Measurements from ENCODE around the gene LPP. TPM values are rescaled to one million over a fixed set of nuclear protein-coding genes. Genes with fewer than 3 reads are reported as not detected.
A peak's percentile ranks its signal among the peaks of the same experiment; 100 is the strongest.

Gene LPP
- total RNA-seq, 1 experiment from 2014 or later = 54.0 TPM

DNA sequence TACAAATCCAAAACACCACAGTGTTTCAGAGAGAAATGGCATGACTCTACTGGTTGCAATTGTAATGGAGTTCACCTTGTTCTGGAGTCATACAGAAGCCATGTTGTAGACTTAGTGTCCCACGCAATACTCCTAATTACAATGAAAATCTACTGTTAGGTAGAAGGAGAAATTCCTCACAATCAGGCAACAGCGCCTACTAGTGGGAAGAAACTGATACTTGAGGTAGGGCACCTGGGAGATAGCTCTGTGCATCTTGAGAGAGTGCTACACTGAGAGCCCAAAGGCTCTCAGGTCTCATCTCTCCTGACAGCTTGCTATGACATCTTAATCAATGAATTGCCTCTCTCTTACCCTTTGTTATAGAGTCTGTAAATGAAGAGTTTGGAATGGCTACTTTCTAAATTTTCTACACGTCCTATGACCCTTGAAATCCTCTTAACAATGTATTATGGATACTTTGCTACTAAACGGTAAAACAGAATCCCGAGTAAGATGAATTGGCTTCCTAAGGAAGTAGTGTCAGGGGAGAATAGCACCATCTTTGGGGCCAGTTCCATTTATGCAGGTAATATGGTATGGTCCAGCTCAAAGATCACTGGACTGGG is 595.2 kb downstream of the LPP start:
- Histone ChIP-seq H2AFZ (ENCODE audit: low read depth, low read length, poor library complexity, severe bottlenecking) (no peak overlapping the region), H3K4me1 (ENCODE audit: control insufficient read depth in 1 of 2, insufficient read depth in 2 of 2, low read length in 2 of 2) (no peaks in the 10 kb centered on the region), H4K20me1 (ENCODE audit: insufficient read depth) (no peaks in the 10 kb centered on the region), H3K36me3 (ENCODE audit: control insufficient read depth in 1 of 2, insufficient read depth in 2 of 2, low read length in 2 of 2) (no peaks in the 10 kb centered on the region), H3K9ac (ENCODE audit: low read length) (no peak overlapping the region), H3K9me2 (ENCODE audit: insufficient read depth) (no peaks in the 10 kb centered on the region), H3K79me2 (ENCODE audit: insufficient read depth, low read length) (no peaks in the 10 kb centered on the region), H3K9me3 (ENCODE audit: control insufficient read depth in 1 of 2, insufficient read depth in 1 of 2, low read depth in 1 of 2, low read length in 2 of 2) (no peaks in the 10 kb centered on the region), H3K27me3 (ENCODE audit: insufficient read depth, low read length) (no peaks in the 10 kb centered on the region), H3K27ac (ENCODE audit: low read depth, low read length) (no peak overlapping the region), H3K4me2 (ENCODE audit: low read length) (no peak overlapping the region), H3K4me3 (replicated peaks in 1 of 2; ENCODE audit: low read depth in 1 of 2, low read length in 2 of 2) (no peak overlapping the region)
- CTCF ChIA-PET = interaction anchor here (0.6 to 1.3 kb wide), 6 partner anchors 9 to 1011 kb away, joined by 4 to 5 read pairs (median 4); no protein-coding TSS in a partner anchor
- intact Hi-C loops (cut with micrococcal nuclease) = loop anchor here (2.0 to 5.0 kb wide), 2 partner anchors 206 to 1007 kb away; no protein-coding TSS in a partner anchor
- POLR2A ChIA-PET = no interaction called here
- DNase-seq (ENCODE audit: low read depth, low spot score) = peak; percentile 15
- RAD21 ChIA-PET (ENCODE audit: low non-redundant PET in 1 of 2, low total read pairs in 2 of 2, uncharacterized antibody in 2 of 2, unreplicated experiment in 2 of 2) = no interaction called here
- no TSS peak for BruUV-seq (replicated peaks)
- TF ChIP-seq RAD21 (IDR thresholded peaks at IDR 0.05; ENCODE audit: low read depth) (peak; percentile 59), SRF (IDR thresholded peaks at IDR 0.05; ENCODE audit: low read depth) (no peak), CBX3 (IDR thresholded peaks at IDR 0.05; ENCODE audit: low read depth) (0 out of 2 replicates have a peak, but pooled peaks have one; percentile 27)
- TF ChIP-seq, protein P1, sequence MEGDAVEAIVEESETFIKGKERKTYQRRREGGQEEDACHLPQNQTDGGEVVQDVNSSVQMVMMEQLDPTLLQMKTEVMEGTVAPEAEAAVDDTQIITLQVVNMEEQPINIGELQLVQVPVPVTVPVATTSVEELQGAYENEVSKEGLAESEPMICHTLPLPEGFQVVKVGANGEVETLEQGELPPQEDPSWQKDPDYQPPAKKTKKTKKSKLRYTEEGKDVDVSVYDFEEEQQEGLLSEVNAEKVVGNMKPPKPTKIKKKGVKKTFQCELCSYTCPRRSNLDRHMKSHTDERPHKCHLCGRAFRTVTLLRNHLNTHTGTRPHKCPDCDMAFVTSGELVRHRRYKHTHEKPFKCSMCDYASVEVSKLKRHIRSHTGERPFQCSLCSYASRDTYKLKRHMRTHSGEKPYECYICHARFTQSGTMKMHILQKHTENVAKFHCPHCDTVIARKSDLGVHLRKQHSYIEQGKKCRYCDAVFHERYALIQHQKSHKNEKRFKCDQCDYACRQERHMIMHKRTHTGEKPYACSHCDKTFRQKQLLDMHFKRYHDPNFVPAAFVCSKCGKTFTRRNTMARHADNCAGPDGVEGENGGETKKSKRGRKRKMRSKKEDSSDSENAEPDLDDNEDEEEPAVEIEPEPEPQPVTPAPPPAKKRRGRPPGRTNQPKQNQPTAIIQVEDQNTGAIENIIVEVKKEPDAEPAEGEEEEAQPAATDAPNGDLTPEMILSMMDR (IDR thresholded peaks at IDR 0.05 in 2 of 3, conservative IDR thresholded peaks at IDR 0.05 in 1 of 3; ENCODE audit: borderline replicate concordance in 1 of 3, insufficient read depth in 1 of 3, low read depth in 2 of 3, low read length in 2 of 3) = peak; percentile 34 to 90 (median 75); a peak in 5 of 6 replicates
- ATAC-seq = peak; percentile 85

DNA sequence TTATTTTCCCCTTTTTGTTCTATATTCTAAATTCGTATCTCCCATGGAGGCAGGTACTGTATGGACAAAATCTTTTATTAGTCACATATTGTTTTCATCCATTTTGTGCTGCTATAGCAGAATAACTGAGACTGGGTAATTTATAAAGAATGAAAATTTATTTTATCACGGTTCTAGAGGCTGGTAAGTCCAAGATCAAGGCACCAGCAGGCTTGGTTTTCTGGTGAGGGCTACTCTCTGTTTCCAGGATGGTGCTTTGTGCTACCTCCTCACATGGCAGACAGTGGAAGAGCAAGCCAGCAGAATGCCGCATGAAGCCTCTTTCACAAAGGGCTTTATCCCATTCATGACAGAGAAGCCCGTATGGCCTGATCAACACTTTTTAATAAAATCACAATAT is 595.9 kb downstream of the LPP start:
- BruUV-seq (replicated peaks) = no TSS peak

More for the DNA sequence above, 595.9 kb downstream of the LPP start:
- Histone ChIP-seq H3K36me3 (ENCODE audit: control insufficient read depth in 1 of 2, insufficient read depth in 2 of 2, low read length in 2 of 2) (no peaks in the 10 kb centered on the region), H3K27ac (ENCODE audit: low read depth, low read length) (no peak overlapping the region), H3K79me2 (ENCODE audit: insufficient read depth, low read length) (no peaks in the 10 kb centered on the region), H4K20me1 (ENCODE audit: insufficient read depth) (no peaks in the 10 kb centered on the region), H3K9me3 (ENCODE audit: control insufficient read depth in 1 of 2, insufficient read depth in 1 of 2, low read depth in 1 of 2, low read length in 2 of 2) (no peaks in the 10 kb centered on the region), H2AFZ (ENCODE audit: low read depth, low read length, poor library complexity, severe bottlenecking) (no peak overlapping the region), H3K9ac (ENCODE audit: low read length) (no peak overlapping the region), H3K9me2 (ENCODE audit: insufficient read depth) (no peaks in the 10 kb centered on the region), H3K4me2 (ENCODE audit: low read length) (no peak overlapping the region), H3K4me3 (replicated peaks in 1 of 2; ENCODE audit: low read depth in 1 of 2, low read length in 2 of 2) (no peak overlapping the region), H3K27me3 (ENCODE audit: insufficient read depth, low read length) (no peaks in the 10 kb centered on the region), H3K4me1 (ENCODE audit: control insufficient read depth in 1 of 2, insufficient read depth in 2 of 2, low read length in 2 of 2) (no peaks in the 10 kb centered on the region)
- DNase-seq (ENCODE audit: low read depth, low spot score) (no peak), ATAC-seq (no peak)
- no peak for TF ChIP-seq SIN3A (IDR thresholded peaks at IDR 0.05; ENCODE audit: low read depth)
- TF ChIP-seq, protein P2, sequence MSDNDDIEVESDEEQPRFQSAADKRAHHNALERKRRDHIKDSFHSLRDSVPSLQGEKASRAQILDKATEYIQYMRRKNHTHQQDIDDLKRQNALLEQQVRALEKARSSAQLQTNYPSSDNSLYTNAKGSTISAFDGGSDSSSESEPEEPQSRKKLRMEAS (IDR thresholded peaks at IDR 0.05) = no peak
- no peak for TF ChIP-seq JUND (IDR thresholded peaks at IDR 0.05)
- no peak for TF ChIP-seq EGR1 (IDR thresholded peaks at IDR 0.05; ENCODE audit: low read depth)
- no peak for TF ChIP-seq POLR2A (IDR thresholded peaks at IDR 0.05; ENCODE audit: borderline replicate concordance, extremely low read depth, insufficient read depth, insufficient read length)
- no peak for TF ChIP-seq CEBPB (IDR thresholded peaks at IDR 0.05; ENCODE audit: low read depth)
- no peak for TF ChIP-seq POLR2AphosphoS5 (IDR thresholded peaks at IDR 0.05; ENCODE audit: low read depth, low read length)
- no peak for TF ChIP-seq FOSL1 (IDR thresholded peaks at IDR 0.05; ENCODE audit: low read depth)
- intact Hi-C loops (cut with micrococcal nuclease) = loop anchor here (2.0 to 5.0 kb wide), 2 partner anchors 205 to 1008 kb away; no protein-coding TSS in a partner anchor
- POLR2A ChIA-PET = no interaction called here
- RAD21 ChIA-PET (ENCODE audit: low non-redundant PET in 1 of 2, low total read pairs in 2 of 2, uncharacterized antibody in 2 of 2, unreplicated experiment in 2 of 2) = no interaction called here
- CTCF ChIA-PET = no interaction called here
